Liver (tissue), 9 donors: Measurements from ENCODE around the gene EVC2. TPM values are rescaled to one million over a fixed set of nuclear protein-coding genes. Genes with fewer than 3 reads are reported as not detected.

ENCODE experiments used
- DNase-seq: peaks from one replicate; pipeline ENCODE4 v3.0.0-alpha.2; 2017; ENCODE audit warnings: low spot score
- H3K27ac ChIP-seq, 2 donors: one replicate each; pipeline ENCODE4 v1.7.0; 2013; ENCODE audit warnings: inconsistent platforms in 2 of 2, low read length in 2 of 2, control low read depth in 1 of 2, low read depth in 1 of 2, mild to moderate bottlenecking in 1 of 2
- H3K27me3 ChIP-seq, 4 donors: one replicate each; pipeline versions ENCODE4 v1.6.1 to v1.7.0; 2013; ENCODE audit warnings: low read length in 3 of 4, inconsistent platforms in 1 of 4, mild to moderate bottlenecking in 1 of 4, moderate library complexity in 1 of 4; ENCODE audit not compliant: control insufficient read depth in 4 of 4, insufficient read depth in 4 of 4
- H3K36me3 ChIP-seq, 4 donors: one replicate each; pipeline versions ENCODE4 v1.6.1 to v1.7.0; 2013; ENCODE audit warnings: low read length in 3 of 4, mild to moderate bottlenecking in 3 of 4, low read depth in 1 of 4, moderate library complexity in 1 of 4; ENCODE audit not compliant: control insufficient read depth in 4 of 4, insufficient read depth in 3 of 4
- H3K4me1 ChIP-seq, 4 donors: one replicate each; pipeline versions ENCODE4 v1.6.1 to v1.7.0; 2013; ENCODE audit warnings: low read length in 3 of 4, mild to moderate bottlenecking in 3 of 4, moderate library complexity in 1 of 4; ENCODE audit not compliant: control insufficient read depth in 4 of 4, insufficient read depth in 4 of 4
- H3K4me3 ChIP-seq, 3 donors: one replicate each; pipeline versions ENCODE4 v1.6.1 to v1.7.0; 2013; ENCODE audit warnings: low read length in 3 of 3, control low read depth in 1 of 3, low read depth in 1 of 3, mild to moderate bottlenecking in 1 of 3
- H3K9ac ChIP-seq, 2 donors: one replicate each; pipeline ENCODE4 v1.7.0; 2013; ENCODE audit warnings: low read length in 2 of 2, mild to moderate bottlenecking in 2 of 2, moderate library complexity in 2 of 2, control low read depth in 1 of 2, low read depth in 1 of 2
- H3K9me3 ChIP-seq, 4 donors: one replicate each; pipeline versions ENCODE4 v1.6.1 to v1.7.0; 2013; ENCODE audit warnings: low read length in 3 of 4; ENCODE audit not compliant: control insufficient read depth in 4 of 4
- ATF3 ChIP-seq: IDR thresholded peaks from 2 replicates; pipeline ENCODE4 v1.6.1; 2016; ENCODE audit warnings: antibody characterized with exemption
- EGR1 ChIP-seq, 2 donors: IDR thresholded peaks; 2 replicates each; pipeline ENCODE4 v1.6.1; 2016 to 2018; ENCODE audit warnings: antibody characterized with exemption in 2 of 2, low read depth in 2 of 2
- FOXA1 ChIP-seq: IDR thresholded peaks from 2 replicates; pipeline ENCODE4 v1.6.1; 2016; ENCODE audit warnings: antibody characterized with exemption
- FOXA2 ChIP-seq: IDR thresholded peaks from 2 replicates; pipeline ENCODE4 v1.6.1; 2016; ENCODE audit warnings: antibody characterized with exemption
- GABPA ChIP-seq, 2 donors: IDR thresholded peaks in 1 of 2; conservative IDR thresholded peaks in 1 of 2; 2 replicates each; pipeline ENCODE4 v1.6.1; 2016; ENCODE audit warnings: antibody characterized with exemption in 2 of 2, mild to moderate bottlenecking in 1 of 2, moderate library complexity in 1 of 2
- HNF4A ChIP-seq, 2 donors: conservative IDR thresholded peaks; 2 replicates each; pipeline ENCODE4 v1.6.1; 2016; ENCODE audit warnings: antibody characterized with exemption in 2 of 2, mild to moderate bottlenecking in 2 of 2
- HNF4G ChIP-seq: IDR thresholded peaks from 2 replicates; pipeline ENCODE4 v1.6.1; 2016; ENCODE audit warnings: antibody characterized with exemption
- JUND ChIP-seq, 2 donors: IDR thresholded peaks; 2 replicates each; pipeline ENCODE4 v1.6.1; 2016; ENCODE audit warnings: antibody characterized with exemption in 2 of 2
- NR2F2 ChIP-seq: IDR thresholded peaks from 2 replicates; pipeline ENCODE4 v1.6.1; 2016; ENCODE audit warnings: antibody characterized with exemption
- RXRA ChIP-seq, 2 donors: IDR thresholded peaks; 2 replicates each; pipeline ENCODE4 v1.6.1; 2017 to 2018; ENCODE audit warnings: antibody characterized with exemption in 2 of 2, mild to moderate bottlenecking in 1 of 2
- SP1 ChIP-seq: IDR thresholded peaks from 2 replicates; pipeline ENCODE4 v1.6.1; 2018; ENCODE audit warnings: antibody characterized with exemption, mild to moderate bottlenecking
- TAF1 ChIP-seq: conservative IDR thresholded peaks from 2 replicates; pipeline ENCODE4 v1.6.1; 2016; ENCODE audit warnings: antibody characterized with exemption, mild to moderate bottlenecking
- YY1 ChIP-seq: IDR thresholded peaks from 2 replicates; pipeline ENCODE4 v1.6.1; 2016; ENCODE audit warnings: antibody characterized with exemption, mild to moderate bottlenecking
- WGBS: extraction: QIAGEN DNeasy Blood & Tissue Kit; methylation state at CpG from one replicate; pipeline ENCODE4 v1.1.7; 2013; 5-methylcytosine and 5-hydroxymethylcytosine counted together
- polyA plus RNA-seq, 2 donors: library from polyadenylated mRNA; stranded (reverse) in 1 of 2; unstranded in 1 of 2; fragments of 200-250 nt in 1 of 2; fragments of >200 nt in 1 of 2; fragmentation: Nextera tagmentation in 1 of 2; extraction: Ambion mirVana in 1 of 2; gene quantifications; one replicate each; pipeline versions ENCODE4 v1.2.1 to v1.2.3, GENCODE V29; 2013 to 2015
- total RNA-seq, 2 donors: library from RNA; depleted of rRNA; stranded (reverse); fragments of >200 nt; gene quantifications; one replicate each; pipeline ENCODE4 v1.2.3, GENCODE V29; 2014
- TF ChIP-seq, protein P1 (sequence below): IDR thresholded peaks from 2 replicates; pipeline ENCODE4 v1.6.1; 2016; ENCODE audit warnings: antibody characterized with exemption, mild to moderate bottlenecking
- TF ChIP-seq, protein P2 (sequence below): IDR thresholded peaks from 2 replicates; pipeline ENCODE4 v1.6.1; 2016; ENCODE audit warnings: antibody characterized with exemption
- donor health status: healthy.
- donor health status: healthy.
- donor health status: healthy.
- donor health status: healthy.
- donor health status: healthy.

The EVC2 gene
- total and polyA plus RNA-seq, 4 donors = 0.26 to 1.3 (median 0.57) TPM

GRCh38 chr4:5588046-5588445 lies 120.3 kb downstream of the EVC2 start:
- TF ChIP-seq, protein P1, sequence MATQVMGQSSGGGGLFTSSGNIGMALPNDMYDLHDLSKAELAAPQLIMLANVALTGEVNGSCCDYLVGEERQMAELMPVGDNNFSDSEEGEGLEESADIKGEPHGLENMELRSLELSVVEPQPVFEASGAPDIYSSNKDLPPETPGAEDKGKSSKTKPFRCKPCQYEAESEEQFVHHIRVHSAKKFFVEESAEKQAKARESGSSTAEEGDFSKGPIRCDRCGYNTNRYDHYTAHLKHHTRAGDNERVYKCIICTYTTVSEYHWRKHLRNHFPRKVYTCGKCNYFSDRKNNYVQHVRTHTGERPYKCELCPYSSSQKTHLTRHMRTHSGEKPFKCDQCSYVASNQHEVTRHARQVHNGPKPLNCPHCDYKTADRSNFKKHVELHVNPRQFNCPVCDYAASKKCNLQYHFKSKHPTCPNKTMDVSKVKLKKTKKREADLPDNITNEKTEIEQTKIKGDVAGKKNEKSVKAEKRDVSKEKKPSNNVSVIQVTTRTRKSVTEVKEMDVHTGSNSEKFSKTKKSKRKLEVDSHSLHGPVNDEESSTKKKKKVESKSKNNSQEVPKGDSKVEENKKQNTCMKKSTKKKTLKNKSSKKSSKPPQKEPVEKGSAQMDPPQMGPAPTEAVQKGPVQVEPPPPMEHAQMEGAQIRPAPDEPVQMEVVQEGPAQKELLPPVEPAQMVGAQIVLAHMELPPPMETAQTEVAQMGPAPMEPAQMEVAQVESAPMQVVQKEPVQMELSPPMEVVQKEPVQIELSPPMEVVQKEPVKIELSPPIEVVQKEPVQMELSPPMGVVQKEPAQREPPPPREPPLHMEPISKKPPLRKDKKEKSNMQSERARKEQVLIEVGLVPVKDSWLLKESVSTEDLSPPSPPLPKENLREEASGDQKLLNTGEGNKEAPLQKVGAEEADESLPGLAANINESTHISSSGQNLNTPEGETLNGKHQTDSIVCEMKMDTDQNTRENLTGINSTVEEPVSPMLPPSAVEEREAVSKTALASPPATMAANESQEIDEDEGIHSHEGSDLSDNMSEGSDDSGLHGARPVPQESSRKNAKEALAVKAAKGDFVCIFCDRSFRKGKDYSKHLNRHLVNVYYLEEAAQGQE = no peak
- Histone ChIP-seq H3K27ac (no peak overlapping the region), H3K9ac (no peak overlapping the region), H3K36me3 (no peaks in the 10 kb centered on the region), H3K27me3 (no peaks in the 10 kb centered on the region), H3K9me3 (peaks cover 0 to 1% (median 0%) of the 10 kb centered on the region in 4 donors), H3K4me1 (no peaks in the 10 kb centered on the region), H3K4me3 (no peak overlapping the region)
- DNase-seq = no peak
- 63% methylated on average over 1 of the region's 1 CpG for WGBS

DNA sequence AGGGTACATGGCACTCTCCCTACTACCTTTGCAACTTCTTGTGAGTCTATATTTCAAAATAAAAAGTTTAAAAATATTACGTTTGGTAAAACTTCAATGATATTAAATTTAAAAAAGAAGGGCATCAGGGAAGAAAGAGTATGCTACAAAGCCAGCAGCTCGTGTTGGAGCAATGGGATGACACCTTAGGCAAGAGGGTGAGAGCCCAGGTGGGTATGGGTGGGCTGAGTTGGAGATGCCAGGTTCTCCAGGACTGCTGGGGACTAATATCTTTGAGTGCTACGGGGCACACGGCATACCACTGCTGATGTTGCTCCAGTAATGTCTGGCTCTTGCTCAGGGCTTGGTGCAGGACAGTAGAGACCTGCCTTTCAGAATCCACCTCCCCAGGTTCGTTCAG lies 132.4 kb downstream of the EVC2 start:
- Histone ChIP-seq H3K9ac (no peak overlapping the region), H3K27ac (no peak overlapping the region), H3K4me1 (no peaks in the 10 kb centered on the region), H3K27me3 (no peaks in the 10 kb centered on the region), H3K4me3 (no peak overlapping the region), H3K36me3 (no peaks in the 10 kb centered on the region), H3K9me3 (no peaks in the 10 kb centered on the region)
- WGBS = 90% methylated on average over 5 of the region's 5 CpGs
- DNase-seq = no peak
- TF ChIP-seq EGR1 (IDR thresholded peaks at IDR 0.05; ENCODE audit: low read depth in 2 of 2) (no peak), RXRA (IDR thresholded peaks at IDR 0.05) (no peak), TAF1 (no peak), HNF4G (no peak), FOXA1 (no peak), JUND (IDR thresholded peaks at IDR 0.05) (no peak), GABPA (IDR thresholded peaks at IDR 0.05 in 1 of 2, conservative IDR thresholded peaks at IDR 0.05 in 1 of 2) (no peak), HNF4A (conservative IDR thresholded peaks at IDR 0.05) (no peak), ATF3 (no peak)
- TF ChIP-seq, protein P2, sequence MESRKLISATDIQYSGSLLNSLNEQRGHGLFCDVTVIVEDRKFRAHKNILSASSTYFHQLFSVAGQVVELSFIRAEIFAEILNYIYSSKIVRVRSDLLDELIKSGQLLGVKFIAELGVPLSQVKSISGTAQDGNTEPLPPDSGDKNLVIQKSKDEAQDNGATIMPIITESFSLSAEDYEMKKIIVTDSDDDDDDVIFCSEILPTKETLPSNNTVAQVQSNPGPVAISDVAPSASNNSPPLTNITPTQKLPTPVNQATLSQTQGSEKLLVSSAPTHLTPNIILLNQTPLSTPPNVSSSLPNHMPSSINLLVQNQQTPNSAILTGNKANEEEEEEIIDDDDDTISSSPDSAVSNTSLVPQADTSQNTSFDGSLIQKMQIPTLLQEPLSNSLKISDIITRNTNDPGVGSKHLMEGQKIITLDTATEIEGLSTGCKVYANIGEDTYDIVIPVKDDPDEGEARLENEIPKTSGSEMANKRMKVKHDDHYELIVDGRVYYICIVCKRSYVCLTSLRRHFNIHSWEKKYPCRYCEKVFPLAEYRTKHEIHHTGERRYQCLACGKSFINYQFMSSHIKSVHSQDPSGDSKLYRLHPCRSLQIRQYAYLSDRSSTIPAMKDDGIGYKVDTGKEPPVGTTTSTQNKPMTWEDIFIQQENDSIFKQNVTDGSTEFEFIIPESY = no peak

GRCh38 chr4:5574386-5574785 lies 134.0 kb downstream of the EVC2 start:
- Histone ChIP-seq H3K27ac (no peak overlapping the region), H3K4me1 (no peaks in the 10 kb centered on the region), H3K36me3 (no peaks in the 10 kb centered on the region), H3K9me3 (no peaks in the 10 kb centered on the region), H3K27me3 (no peaks in the 10 kb centered on the region), H3K4me3 (no peak overlapping the region), H3K9ac (no peak overlapping the region)
- no peak for DNase-seq
- WGBS = 89% methylated on average over 5 of the region's 5 CpGs
- no peak for TF ChIP-seq YY1
- no peak for TF ChIP-seq FOXA2
- TF ChIP-seq, protein P2 = no peak
- TF ChIP-seq SP1 = no peak
- no peak for TF ChIP-seq FOXA1
- TF ChIP-seq NR2F2 = no peak
- TF ChIP-seq ATF3 = no peak
- TF ChIP-seq JUND (IDR thresholded peaks at IDR 0.05) = no peak
